Lower leg skin (tissue), 4 donors: ENCODE results near the gene PLCXD3. TPM values are rescaled to one million over a fixed set of nuclear protein-coding genes. Genes with fewer than 3 reads are reported as not detected.

ENCODE experiments used
- DNase-seq, 2 donors: peaks; one replicate each; pipeline ENCODE4 v3.0.0-alpha.2; 2019; ENCODE audit warnings: low spot score in 2 of 2
- H3K4me3 ChIP-seq: fragments of 200-600 bp; sonication (generic); 2 replicates; pipeline ENCODE4 v1.5.1; 2017; ENCODE audit warnings: mild to moderate bottlenecking, low read depth; ENCODE audit not compliant: poor library complexity, severe bottlenecking
- CTCF ChIP-seq, 3 donors: fragments of 450-650 bp; IDR thresholded peaks; one replicate each; pipeline ENCODE4 v1.5.1; 2016; ENCODE audit warnings: antibody characterized with exemption in 3 of 3, mild to moderate bottlenecking in 3 of 3, moderate library complexity in 2 of 3
- POLR2A ChIP-seq, 2 donors: fragments of 450-650 bp; IDR thresholded peaks; one replicate each; pipeline ENCODE4 v1.6.1; 2016 to 2017; ENCODE audit warnings: antibody characterized with exemption in 2 of 2, mild to moderate bottlenecking in 1 of 2, moderate library complexity in 1 of 2
- WGBS, 2 donors: methylation state at CpG; one replicate each; pipeline ENCODE4 v1.1.5; 2018; 5-methylcytosine and 5-hydroxymethylcytosine counted together
- intact Hi-C: fragments of 100-400 bp; cut with DNase I; formaldehyde crosslinking; loops from one replicate; pipeline ENCODE4 v1.15.0; 2023; ENCODE audit warnings: low total_unique reads
- total RNA-seq, 4 donors: library from RNA; depleted of rRNA; stranded (reverse); fragments of >200 nt; gene quantifications; one replicate each; pipeline ENCODE4 v1.1.0, GENCODE V29; 2016

Gene PLCXD3
- total RNA-seq, 4 donors from 2014 or later, result 0.04 to 1.1 (median 0.50) TPM

- WGBS, 2 donors, result 82 to 85% methylated on average over 1 of the region's 1 CpG
- TF ChIP-seq CTCF (IDR thresholded peaks at IDR 0.05) (no peak), POLR2A (IDR thresholded peaks at IDR 0.05) (no peak)
- H3K4me3 ChIP-seq, result no peak overlapping the region
- intact Hi-C loops, result no loop called here
- no peak for DNase-seq
Measured at GRCh38 chr5:41268894-41269293, 241.5 kb downstream of the PLCXD3 start.

GRCh38 chr5:41266377-41266776 is 244.0 kb downstream of the PLCXD3 start:
- 75 to 79% methylated on average over 2 of the region's 2 CpGs for WGBS, 2 donors
- intact Hi-C loops, result no loop called here
- DNase-seq, result no peak
- no peak for TF ChIP-seq CTCF (IDR thresholded peaks at IDR 0.05)
- TF ChIP-seq POLR2A (IDR thresholded peaks at IDR 0.05), result no peak
- H3K4me3 ChIP-seq, result no peak overlapping the region

GRCh38 chr5:41264019-41264418 is 246.4 kb downstream of the PLCXD3 start:
- intact Hi-C loops, result no loop called here
- no peak overlapping the region for H3K4me3 ChIP-seq
- TF ChIP-seq POLR2A (IDR thresholded peaks at IDR 0.05), result no peak
- no peak for TF ChIP-seq CTCF (IDR thresholded peaks at IDR 0.05)
- DNase-seq, result no peak
- WGBS, 2 donors, result 55 to 64% methylated on average over 3 of the region's 3 CpGs

- WGBS, 2 donors, result 76% methylated on average over 2 of the region's 2 CpGs
- intact Hi-C loops, result no loop called here
- H3K4me3 ChIP-seq, result no peak overlapping the region
- TF ChIP-seq POLR2A (IDR thresholded peaks at IDR 0.05) (no peak), CTCF (IDR thresholded peaks at IDR 0.05) (no peak)
- DNase-seq, result no peak
Measured at GRCh38 chr5:41263335-41263734, 247.1 kb downstream of the PLCXD3 start.
